NK-92 (cell line): ENCODE results near the gene FAM81A.
"Not testable (repeated sequence)": the region's sequence is repeated elsewhere in the genome, so short reads cannot be mapped to it uniquely, and the experiment has no call there.

Experiments
- DNase-seq: peaks from one replicate; lab custom pipeline; 2025; ENCODE audit not compliant: unreplicated experiment; lab: John Stamatoyannopoulos, UW

FAM81A gene

GRCh38 chr15:59437817-59438624 lies at the start of gene FAM81A:
Gene FAM81A, plus strand, starts transcription at chr15:59438186. Its CDS starts 20,441 bp downstream, at chr15:59458627.
- no peak for DNase-seq

DNA sequence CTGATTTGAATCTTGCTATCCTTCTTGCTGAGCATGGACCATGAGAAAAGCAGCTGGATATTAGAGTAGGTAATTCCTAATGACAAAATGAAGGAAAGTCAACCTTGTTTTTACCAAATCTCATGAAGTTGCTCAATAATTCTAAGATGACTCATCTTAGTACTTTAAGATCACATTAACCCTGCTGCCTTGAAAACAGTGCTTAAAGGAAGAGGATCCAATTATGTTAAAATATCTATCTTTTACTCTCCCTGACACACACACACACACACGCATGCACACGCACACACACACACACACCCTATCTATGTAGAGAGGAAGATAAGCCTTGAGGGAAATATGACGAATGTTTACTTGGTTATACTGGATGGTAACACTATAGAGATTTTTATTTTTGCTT lies 49.3 kb upstream of the FAM81A start:
- DNase-seq, result no peak

- no peak for DNase-seq
These were observed 45.7 kb upstream of the FAM81A start for GRCh38 chr15:59392299-59392698.

DNA sequence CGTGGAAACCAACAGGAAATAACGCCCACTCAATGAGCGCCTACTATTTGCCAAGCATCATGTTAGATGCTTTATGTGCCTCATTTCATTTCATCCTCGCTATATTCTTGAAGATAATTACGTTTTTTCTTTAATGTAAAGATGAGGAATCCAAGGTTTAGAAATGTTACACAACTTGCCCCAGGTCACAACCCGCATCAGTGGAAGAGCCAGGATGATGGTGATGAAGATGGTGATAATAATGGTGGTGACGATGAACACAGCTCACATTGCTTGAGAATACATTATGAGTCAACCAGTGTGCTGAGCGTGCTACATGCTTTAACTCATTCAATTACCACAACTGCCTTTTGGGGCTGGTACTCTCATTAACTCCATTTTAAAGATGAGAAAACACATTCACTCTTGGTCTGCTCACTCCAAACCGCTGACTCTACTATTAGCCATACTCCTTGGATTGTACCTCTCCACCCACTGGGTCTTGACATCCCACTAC lies 43.8 kb upstream of the FAM81A start:
- no peak for DNase-seq

- DNase-seq, result no peak
These were observed 41.8 kb upstream of the FAM81A start for GRCh38 chr15:59396211-59396610.

- no peak for DNase-seq
These were observed 41.3 kb upstream of the FAM81A start for GRCh38 chr15:59396679-59397078.

GRCh38 chr15:59398220-59398619 lies 39.8 kb upstream of the FAM81A start:
- no peak for DNase-seq

GRCh38 chr15:59399465-59400102 lies 38.4 kb upstream of the FAM81A start:
- DNase-seq, result no peak

DNA sequence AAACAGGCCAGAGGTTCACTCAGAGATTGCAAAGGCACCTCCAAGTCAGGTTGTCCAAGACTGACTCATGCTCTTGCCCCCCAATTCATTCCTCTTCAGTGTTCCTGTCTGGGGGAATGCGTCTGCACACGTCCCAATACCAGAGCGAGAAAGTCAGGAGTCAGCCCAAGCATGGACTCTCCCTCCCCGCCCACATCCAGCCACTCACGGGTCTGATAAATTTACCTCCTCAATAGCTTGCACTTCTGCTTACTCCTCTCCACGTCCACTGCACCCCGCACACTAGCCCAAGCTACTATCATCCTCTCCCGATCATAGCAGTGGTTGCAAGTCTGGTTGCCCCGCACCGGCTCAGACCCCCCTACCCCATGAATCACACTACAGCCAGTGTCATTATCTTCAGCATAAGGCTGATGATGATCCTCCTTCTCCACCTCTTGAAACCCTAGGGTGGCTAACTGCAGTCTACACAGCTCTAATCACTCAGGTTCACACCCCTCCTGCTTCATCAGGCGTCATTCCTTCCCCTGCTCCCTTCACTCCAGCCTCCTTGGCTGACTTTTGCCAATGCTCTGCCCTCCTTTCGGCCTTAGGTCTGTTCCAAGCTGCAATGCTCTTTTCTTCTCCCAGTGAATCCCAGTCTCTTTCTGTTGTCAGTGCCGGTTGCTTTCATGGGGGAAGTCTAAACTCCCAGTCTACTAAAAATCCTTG lies 37.7 kb upstream of the FAM81A start:
- no peak for DNase-seq

- DNase-seq, result not testable (repeated sequence)
These were observed 36.7 kb upstream of the FAM81A start for GRCh38 chr15:59401051-59401823.

DNA sequence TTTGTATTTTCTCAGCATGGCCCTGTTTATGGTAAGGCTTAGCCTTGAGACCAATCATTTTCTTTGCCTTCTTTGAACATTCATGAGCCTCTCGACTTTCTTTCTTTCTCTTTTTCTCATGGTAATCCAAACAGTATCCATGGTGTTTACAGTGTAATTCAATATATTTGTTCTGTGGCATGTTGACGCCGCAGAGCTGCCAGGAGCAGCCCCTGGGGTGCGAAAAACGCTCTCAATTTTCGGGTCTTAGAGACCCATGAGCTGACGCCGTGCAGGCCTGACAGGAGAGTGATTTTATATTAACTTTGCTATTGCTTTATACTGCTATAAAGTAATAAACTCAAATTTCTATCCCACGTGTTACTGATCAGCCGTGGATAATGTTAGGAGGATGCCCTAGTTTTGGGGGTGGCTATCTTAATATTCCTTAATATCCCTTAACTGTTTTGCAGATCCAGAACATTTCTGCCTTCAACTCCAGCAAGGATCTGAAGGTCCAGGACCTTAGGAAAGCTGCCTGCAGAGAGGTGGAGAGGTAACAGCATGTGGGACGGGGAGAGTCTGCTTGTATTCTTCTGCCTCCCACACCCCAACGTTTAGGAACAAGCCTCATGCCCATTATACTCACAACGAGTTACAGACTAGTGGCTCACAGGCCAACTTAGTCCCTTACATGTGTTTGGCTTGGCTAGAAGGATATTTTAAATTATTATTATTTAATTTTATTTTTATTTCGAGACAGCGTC lies 36.0 kb upstream of the FAM81A start:
- no peak for DNase-seq

GRCh38 chr15:59405079-59405478 lies 32.9 kb upstream of the FAM81A start:
- DNase-seq, result no peak

GRCh38 chr15:59406446-59406845 lies 31.5 kb upstream of the FAM81A start:
- DNase-seq, result no peak

- no peak for DNase-seq
These were observed 30.0 kb upstream of the FAM81A start for GRCh38 chr15:59407946-59408345.

DNA sequence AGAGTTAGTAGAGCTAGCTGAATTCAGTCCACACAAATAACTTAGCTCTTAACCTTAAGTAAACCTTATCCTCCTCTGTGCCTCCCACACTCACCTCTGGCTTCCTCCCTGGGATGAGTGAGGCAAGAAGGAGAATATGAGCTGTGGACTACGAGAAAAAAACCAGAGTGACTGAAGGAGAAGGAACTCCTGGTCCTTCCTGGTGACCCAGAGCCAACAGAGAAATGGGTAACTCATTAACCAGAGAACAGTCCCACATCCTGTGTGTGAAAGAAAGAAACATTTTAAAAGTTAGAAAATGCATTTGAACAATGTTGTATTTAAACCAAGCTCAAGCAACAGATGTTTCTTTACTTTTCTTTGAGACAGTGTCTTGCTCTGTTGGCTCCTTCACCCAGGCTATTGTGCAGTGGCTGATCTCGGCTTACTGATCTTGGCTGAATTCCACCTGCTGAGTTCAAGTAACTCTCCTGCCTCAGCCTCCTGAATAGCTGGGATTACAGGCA lies 27.5 kb upstream of the FAM81A start:
- DNase-seq, result no peak

DNA sequence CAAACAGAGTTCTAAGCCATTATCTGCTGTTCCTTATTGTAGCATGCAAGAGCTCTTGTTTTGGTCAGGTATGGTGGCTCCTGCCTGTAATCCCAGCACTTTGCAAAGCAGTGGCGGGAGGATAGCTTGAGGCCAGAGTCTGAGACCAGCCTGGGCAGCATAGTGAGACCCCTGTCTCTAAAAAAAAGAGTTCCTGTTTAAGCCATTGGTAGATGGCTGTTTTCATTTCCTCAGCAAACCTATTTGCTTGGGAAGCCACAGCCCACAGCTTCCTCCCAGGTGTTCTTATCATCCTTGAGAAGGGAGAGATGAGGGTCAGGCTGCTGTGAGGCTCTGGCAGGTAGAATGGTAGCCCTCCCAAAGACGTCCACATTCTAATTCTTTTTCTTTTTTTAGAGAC lies 24.4 kb upstream of the FAM81A start:
- DNase-seq, result no peak

DNA sequence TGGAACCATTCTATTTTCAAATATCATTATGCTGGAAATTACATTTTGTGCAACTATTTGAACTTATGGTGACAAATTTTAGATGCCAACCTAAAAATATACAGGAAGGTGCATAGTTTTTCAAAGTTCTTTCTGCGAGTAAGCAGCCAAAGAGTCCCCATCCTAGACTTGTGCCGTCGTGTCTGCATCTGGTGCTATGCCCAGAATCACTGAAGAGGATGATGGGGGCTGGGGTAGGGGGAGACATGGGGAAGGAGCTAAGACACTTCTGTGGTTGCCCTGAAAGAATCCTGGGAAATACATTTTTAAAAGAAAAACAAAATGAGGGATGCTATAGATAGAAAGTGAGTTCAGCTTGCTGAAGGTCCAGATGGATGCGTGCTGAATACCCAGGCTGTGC lies 21.2 kb upstream of the FAM81A start:
- no peak for DNase-seq

DNA sequence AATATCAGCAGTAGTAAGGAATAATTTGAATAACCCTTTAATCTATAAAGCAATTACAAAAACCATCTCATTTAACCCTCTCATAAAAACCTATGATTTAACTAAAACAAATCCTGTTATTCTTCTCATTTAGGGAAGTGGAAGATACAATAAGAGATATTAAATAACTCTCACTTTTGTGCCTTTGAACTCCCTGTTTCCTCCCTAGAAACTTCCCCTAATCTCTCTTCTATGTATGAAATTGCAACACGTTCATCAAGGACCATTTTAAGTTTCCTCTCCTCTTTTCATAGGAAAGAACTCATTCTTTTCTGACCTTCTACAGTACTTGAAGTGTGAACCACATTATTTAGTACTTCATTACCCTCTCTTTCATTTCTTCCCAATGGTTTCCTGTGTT lies 18.8 kb upstream of the FAM81A start:
- no peak for DNase-seq

- no peak for DNase-seq
These were observed 17.9 kb upstream of the FAM81A start for GRCh38 chr15:59420108-59420507.

GRCh38 chr15:59420986-59421618 lies 16.9 kb upstream of the FAM81A start:
- DNase-seq, result no peak
